Panc1 (cell line): ENCODE results near the gene PRM2. TPM values are rescaled to one million over a fixed set of nuclear protein-coding genes. Genes with fewer than 3 reads are reported as not detected.

Experiments
- ATAC-seq: fragments of 200-7000 bp; cut with Tn5 transposase; 2 replicates; pipeline ENCODE4 v1.9.1; 2020; ENCODE audit warnings: mild to moderate bottlenecking, moderate library complexity
- Bru-seq: library from RNA; stranded (reverse); fragments of 400-500 nt; gene quantifications from one replicate; lab custom pipeline; 2021; lab: Mats Ljungman, UMichigan
- BruChase-seq, 2 experiments: library from RNA; stranded (reverse); fragments of 400-500 nt; gene quantifications; one replicate each; lab custom pipeline; 2021; lab: Mats Ljungman, UMichigan
- BruUV-seq: library from RNA; stranded (reverse); fragments of 400-500 nt; replicated peaks from 2 replicates; lab custom pipeline; 2021; lab: Mats Ljungman, UMichigan
- CTCF ChIA-PET: fragments of 300-600 bp; sonication (Branson Sonifier 250); formaldehyde crosslinking; loops from one replicate; lab custom pipeline; 2022; ENCODE audit warnings: antibody characterized with exemption; lab: Charles Lee
- POLR2A ChIA-PET: fragments of 300-600 bp; sonication (Branson Sonifier 250); formaldehyde crosslinking; loops from one replicate; lab custom pipeline; 2022; ENCODE audit warnings: antibody characterized with exemption; lab: Charles Lee
- DNase-seq: peaks from one replicate; pipeline ENCODE4 v3.0.0-alpha.2; 2010; ENCODE audit warnings: low read depth, low spot score
- H3K27ac ChIP-seq: 2 replicates; pipeline ENCODE4 v1.5.1; 2011; ENCODE audit warnings: mild to moderate bottlenecking, low read length, inconsistent platforms
- H3K27me3 ChIP-seq: fragments of 200-500 bp; sonication (Bioruptor generic); 2 replicates; pipeline ENCODE4 v1.6.0; 2014; ENCODE audit warnings: low read length, inconsistent platforms; ENCODE audit not compliant: control insufficient read depth, insufficient read depth
- H3K36me3 ChIP-seq: fragments of 200-500 bp; sonication (Bioruptor generic); 2 replicates; pipeline ENCODE4 v1.5.1; 2014; ENCODE audit warnings: inconsistent platforms, mild to moderate bottlenecking, low read length, moderate library complexity; ENCODE audit not compliant: control insufficient read depth, insufficient read depth
- H3K4me1 ChIP-seq: 2 replicates; pipeline ENCODE4 v1.5.1; 2011; ENCODE audit warnings: inconsistent platforms, mild to moderate bottlenecking, low read length, moderate library complexity; ENCODE audit not compliant: control insufficient read depth, insufficient read depth
- H3K4me3 ChIP-seq, 2 experiments: 2 replicates each; pipeline ENCODE4 v1.5.1; 2011 to 2012; ENCODE audit warnings: low read depth in 2 of 2, low read length in 2 of 2, mild to moderate bottlenecking in 2 of 2, inconsistent platforms in 1 of 2, moderate library complexity in 1 of 2
- H3K9me3 ChIP-seq: fragments of 200-500 bp; sonication (Bioruptor generic); 2 replicates; pipeline ENCODE4 v1.5.1; 2014; ENCODE audit warnings: low read depth, mild to moderate bottlenecking, inconsistent platforms, low read length, moderate library complexity; ENCODE audit not compliant: control insufficient read depth, insufficient read depth
- CTCF ChIP-seq: fragments of 450-650 bp; IDR thresholded peaks from 2 replicates; pipeline ENCODE4 v1.5.1; 2017; ENCODE audit warnings: mild to moderate bottlenecking
- POLR2AphosphoS5 ChIP-seq: IDR thresholded peaks from 2 replicates; pipeline ENCODE4 v1.6.1; 2012; ENCODE audit warnings: mild to moderate bottlenecking, low read depth, low read length, moderate library complexity
- REST ChIP-seq, 2 experiments: IDR thresholded peaks; 2 replicates each; pipeline ENCODE4 v1.6.1; 2011 to 2012; ENCODE audit warnings: low read depth in 2 of 2, control low read depth in 1 of 2, low read length in 1 of 2, mild to moderate bottlenecking in 1 of 2, moderate library complexity in 1 of 2; ENCODE audit not compliant: insufficient read depth in 1 of 2
- SIN3A ChIP-seq: IDR thresholded peaks from 2 replicates; pipeline ENCODE4 v1.6.1; 2012; ENCODE audit warnings: low read depth, mild to moderate bottlenecking, low read length, moderate library complexity, borderline replicate concordance; ENCODE audit not compliant: insufficient read depth
- TCF7L2 ChIP-seq: IDR thresholded peaks from 2 replicates; pipeline ENCODE4 v1.6.1; 2011; ENCODE audit warnings: mild to moderate bottlenecking, low read depth, low read length, inconsistent platforms
- in situ Hi-C: cut with HindIII; loops from 2 replicates; pipeline ENCODE4 v1.10.0; 2016; ENCODE audit warnings: low sequenced_read_pairs, low pct_unique_long_range_greater_than_20kb
- intact Hi-C: fragments of 100-400 bp; cut with micrococcal nuclease; formaldehyde crosslinking; loops from one replicate; pipeline ENCODE4 v1.10.0; 2022; ENCODE audit not compliant: unreplicated experiment
- long read RNA-seq: library from polyadenylated mRNA; unstranded; transcript quantifications from one replicate; pipeline ENCODE4 v2.0.0, GENCODE V29; 2021; ENCODE audit not compliant: unreplicated experiment
- polyA plus RNA-seq: library from polyadenylated mRNA; unstranded; fragments of >200 nt; gene quantifications from one replicate; pipeline ENCODE4 v1.2.1, GENCODE V29; 2012; ENCODE audit warnings: missing spikeins; ENCODE audit not compliant: insufficient read length
- total RNA-seq: library from RNA; stranded (reverse); gene quantifications from one replicate; pipeline ENCODE4 v1.2.1, GENCODE V29; 2021; ENCODE audit not compliant: unreplicated experiment

Gene PRM2
- total RNA-seq = not detected
- polyA plus RNA-seq = not detected
- not detected for Bru-seq, nascent RNA
- BruChase-seq, experiment 1, labeled RNA remaining after a 2-hour chase = not detected
- not detected for BruChase-seq, experiment 2, labeled RNA remaining after a 6-hour chase
- long read RNA-seq = 0 reads

GRCh38 chr16:11276143-11276895 lies at the start of gene PRM2:
Gene PRM2, minus strand, starts transcription at chr16:11276480. Its CDS starts 110 bp downstream, at chr16:11276370.
- CTCF ChIA-PET = no interaction called here
- POLR2A ChIA-PET = no interaction called here
- ATAC-seq (no peak), DNase-seq (no peak)
- Histone ChIP-seq H3K9me3 (no peaks in the 10 kb centered on the region), H3K27me3 (no peaks in the 10 kb centered on the region), H3K27ac (no peak within 1 kb of the TSS), H3K4me1 (peaks cover 9% of the 10 kb centered on the region), H3K36me3 (no peaks in the 10 kb centered on the region), H3K4me3 (no peak within 1 kb of the TSS)
- intact Hi-C loops = no loop called here
- no peak for TF ChIP-seq CTCF
- TF ChIP-seq POLR2AphosphoS5 = no peak
- no peak for TF ChIP-seq REST (IDR thresholded peaks at IDR 0.05; ENCODE audit: insufficient read depth in 1 of 2, low read depth in 2 of 2, low read length in 1 of 2)
- TF ChIP-seq SIN3A = no peak
- TF ChIP-seq TCF7L2 = no peak
- in situ Hi-C loops = no loop called here
- no TSS peak for BruUV-seq

- Histone ChIP-seq H3K4me1 (peaks cover 21% of the 10 kb centered on the region), H3K9me3 (no peaks in the 10 kb centered on the region), H3K27ac (no peak overlapping the region), H3K27me3 (no peaks in the 10 kb centered on the region), H3K4me3 (no peak overlapping the region), H3K36me3 (no peaks in the 10 kb centered on the region)
- no peak for ATAC-seq
- TF ChIP-seq TCF7L2 = no peak
- no peak for TF ChIP-seq POLR2AphosphoS5
- TF ChIP-seq CTCF = no peak
- no peak for TF ChIP-seq SIN3A
- no peak for TF ChIP-seq REST (IDR thresholded peaks at IDR 0.05; ENCODE audit: insufficient read depth in 1 of 2, low read depth in 2 of 2, low read length in 1 of 2)
- BruUV-seq = no TSS peak
- POLR2A ChIA-PET = no interaction called here
- intact Hi-C loops = no loop called here
- CTCF ChIA-PET = no interaction called here
- in situ Hi-C loops = no loop called here
- DNase-seq = no peak
These were observed 49.3 kb upstream of the PRM2 start for GRCh38 chr16:11325404-11326083.
